HL-60 (cell line): ENCODE measurements around the gene TSPAN10.

Experiments
- CTCF ChIP-seq: IDR thresholded peaks from one replicate; pipeline ENCODE4 v1.5.1; 2011; ENCODE audit warnings: low read length, control low read depth, inconsistent platforms; ENCODE audit not compliant: insufficient read depth
- GABPA ChIP-seq: IDR thresholded peaks from 2 replicates; pipeline ENCODE4 v1.6.1; 2012; ENCODE audit warnings: low read depth
- POLR2AphosphoS5 ChIP-seq: IDR thresholded peaks from 2 replicates; pipeline ENCODE4 v1.6.1; 2012; ENCODE audit warnings: low read depth
- TF ChIP-seq, protein P1 (sequence below): IDR thresholded peaks from 2 replicates; pipeline ENCODE4 v1.6.1; 2012; ENCODE audit warnings: low read depth; ENCODE audit not compliant: insufficient replicate concordance

- no peak for TF ChIP-seq CTCF
- no peak for TF ChIP-seq POLR2AphosphoS5
- TF ChIP-seq, protein P1, sequence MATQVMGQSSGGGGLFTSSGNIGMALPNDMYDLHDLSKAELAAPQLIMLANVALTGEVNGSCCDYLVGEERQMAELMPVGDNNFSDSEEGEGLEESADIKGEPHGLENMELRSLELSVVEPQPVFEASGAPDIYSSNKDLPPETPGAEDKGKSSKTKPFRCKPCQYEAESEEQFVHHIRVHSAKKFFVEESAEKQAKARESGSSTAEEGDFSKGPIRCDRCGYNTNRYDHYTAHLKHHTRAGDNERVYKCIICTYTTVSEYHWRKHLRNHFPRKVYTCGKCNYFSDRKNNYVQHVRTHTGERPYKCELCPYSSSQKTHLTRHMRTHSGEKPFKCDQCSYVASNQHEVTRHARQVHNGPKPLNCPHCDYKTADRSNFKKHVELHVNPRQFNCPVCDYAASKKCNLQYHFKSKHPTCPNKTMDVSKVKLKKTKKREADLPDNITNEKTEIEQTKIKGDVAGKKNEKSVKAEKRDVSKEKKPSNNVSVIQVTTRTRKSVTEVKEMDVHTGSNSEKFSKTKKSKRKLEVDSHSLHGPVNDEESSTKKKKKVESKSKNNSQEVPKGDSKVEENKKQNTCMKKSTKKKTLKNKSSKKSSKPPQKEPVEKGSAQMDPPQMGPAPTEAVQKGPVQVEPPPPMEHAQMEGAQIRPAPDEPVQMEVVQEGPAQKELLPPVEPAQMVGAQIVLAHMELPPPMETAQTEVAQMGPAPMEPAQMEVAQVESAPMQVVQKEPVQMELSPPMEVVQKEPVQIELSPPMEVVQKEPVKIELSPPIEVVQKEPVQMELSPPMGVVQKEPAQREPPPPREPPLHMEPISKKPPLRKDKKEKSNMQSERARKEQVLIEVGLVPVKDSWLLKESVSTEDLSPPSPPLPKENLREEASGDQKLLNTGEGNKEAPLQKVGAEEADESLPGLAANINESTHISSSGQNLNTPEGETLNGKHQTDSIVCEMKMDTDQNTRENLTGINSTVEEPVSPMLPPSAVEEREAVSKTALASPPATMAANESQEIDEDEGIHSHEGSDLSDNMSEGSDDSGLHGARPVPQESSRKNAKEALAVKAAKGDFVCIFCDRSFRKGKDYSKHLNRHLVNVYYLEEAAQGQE, result no peak
- no peak for TF ChIP-seq GABPA
Observed at GRCh38 chr17:81659038-81659437, 22.0 kb downstream of the TSPAN10 start.
